ENCODE results near the gene EML5. TPM values are rescaled to one million over a fixed set of nuclear protein-coding genes. Genes with fewer than 3 reads are reported as not detected.
A peak's percentile ranks its signal among the peaks of the same experiment; 100 is the strongest.

Gene EML5
- total RNA-seq, 1 experiment from 2014 or later = 0.85 TPM

GRCh38 chr14:88792473-88793258 lies at the start of gene EML5 (continued):
- TF ChIP-seq, protein P1, sequence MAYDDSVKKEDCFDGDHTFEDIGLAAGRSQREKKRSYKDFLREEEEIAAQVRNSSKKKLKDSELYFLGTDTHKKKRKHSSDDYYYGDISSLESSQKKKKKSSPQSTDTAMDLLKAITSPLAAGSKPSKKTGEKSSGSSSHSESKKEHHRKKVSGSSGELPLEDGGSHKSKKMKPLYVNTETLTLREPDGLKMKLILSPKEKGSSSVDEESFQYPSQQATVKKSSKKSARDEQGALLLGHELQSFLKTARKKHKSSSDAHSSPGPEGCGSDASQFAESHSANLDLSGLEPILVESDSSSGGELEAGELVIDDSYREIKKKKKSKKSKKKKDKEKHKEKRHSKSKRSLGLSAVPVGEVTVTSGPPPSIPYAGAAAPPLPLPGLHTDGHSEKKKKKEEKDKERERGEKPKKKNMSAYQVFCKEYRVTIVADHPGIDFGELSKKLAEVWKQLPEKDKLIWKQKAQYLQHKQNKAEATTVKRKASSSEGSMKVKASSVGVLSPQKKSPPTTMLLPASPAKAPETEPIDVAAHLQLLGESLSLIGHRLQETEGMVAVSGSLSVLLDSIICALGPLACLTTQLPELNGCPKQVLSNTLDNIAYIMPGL (CRISPR knock-in tag; IDR thresholded peaks at IDR 0.05) = 0 out of 2 replicates have a peak, but pooled peaks have one; percentile 59
- TF ChIP-seq CREM (CRISPR knock-in tag; IDR thresholded peaks at IDR 0.05) (peak; percentile 69; the same call in 1 of the 2 replicates), NR1H2 (CRISPR knock-in tag; IDR thresholded peaks at IDR 0.05) (no peak), NR2C2 (CRISPR knock-in tag; IDR thresholded peaks at IDR 0.05) (0 out of 2 replicates have a peak, but pooled peaks have one; percentile 44), TEAD1 (CRISPR knock-in tag; IDR thresholded peaks at IDR 0.05) (peak; percentile 55; the same call in 1 of the 2 replicates), IRF2 (CRISPR knock-in tag; IDR thresholded peaks at IDR 0.05; ENCODE audit: borderline replicate concordance, low read depth) (no peak), MXD4 (CRISPR knock-in tag; IDR thresholded peaks at IDR 0.05; ENCODE audit: borderline replicate concordance) (no peak), ZBTB43 (CRISPR knock-in tag; IDR thresholded peaks at IDR 0.05) (no peak), ARID4B (CRISPR knock-in tag; IDR thresholded peaks at IDR 0.05; ENCODE audit: borderline replicate concordance) (no peak), STAT6 (CRISPR knock-in tag; conservative IDR thresholded peaks at IDR 0.05; ENCODE audit: low read depth) (no peak), GABPB1 (CRISPR knock-in tag; IDR thresholded peaks at IDR 0.05) (0 out of 2 replicates have a peak, but pooled peaks have one; percentile 15), KAT7 (CRISPR knock-in tag; IDR thresholded peaks at IDR 0.05; ENCODE audit: borderline replicate concordance) (no peak), ATF1 (CRISPR knock-in tag; IDR thresholded peaks at IDR 0.05) (0 out of 2 replicates have a peak, but pooled peaks have one; percentile 32), RELA (CRISPR knock-in tag; IDR thresholded peaks at IDR 0.05; ENCODE audit: borderline replicate concordance) (no peak), ZNF121 (CRISPR knock-in tag; IDR thresholded peaks at IDR 0.05) (no peak), E2F5 (CRISPR knock-in tag; IDR thresholded peaks at IDR 0.05) (peak; percentile 72; the same call in 1 of the 2 replicates), ZNF423 (CRISPR knock-in tag; IDR thresholded peaks at IDR 0.05) (0 out of 2 replicates have a peak, but pooled peaks have one; percentile 58), CDX4 (CRISPR knock-in tag; IDR thresholded peaks at IDR 0.05; ENCODE audit: borderline replicate concordance) (no peak)
- TF ChIP-seq, protein P2, sequence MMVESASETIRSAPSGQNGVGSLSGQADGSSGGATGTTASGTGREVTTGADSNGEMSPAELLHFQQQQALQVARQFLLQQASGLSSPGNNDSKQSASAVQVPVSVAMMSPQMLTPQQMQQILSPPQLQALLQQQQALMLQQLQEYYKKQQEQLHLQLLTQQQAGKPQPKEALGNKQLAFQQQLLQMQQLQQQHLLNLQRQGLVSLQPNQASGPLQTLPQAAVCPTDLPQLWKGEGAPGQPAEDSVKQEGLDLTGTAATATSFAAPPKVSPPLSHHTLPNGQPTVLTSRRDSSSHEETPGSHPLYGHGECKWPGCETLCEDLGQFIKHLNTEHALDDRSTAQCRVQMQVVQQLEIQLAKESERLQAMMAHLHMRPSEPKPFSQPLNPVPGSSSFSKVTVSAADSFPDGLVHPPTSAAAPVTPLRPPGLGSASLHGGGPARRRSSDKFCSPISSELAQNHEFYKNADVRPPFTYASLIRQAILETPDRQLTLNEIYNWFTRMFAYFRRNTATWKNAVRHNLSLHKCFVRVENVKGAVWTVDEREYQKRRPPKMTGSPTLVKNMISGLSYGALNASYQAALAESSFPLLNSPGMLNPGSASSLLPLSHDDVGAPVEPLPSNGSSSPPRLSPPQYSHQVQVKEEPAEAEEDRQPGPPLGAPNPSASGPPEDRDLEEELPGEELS (CRISPR knock-in tag; IDR thresholded peaks at IDR 0.05) = no peak
- TF ChIP-seq, protein P3, sequence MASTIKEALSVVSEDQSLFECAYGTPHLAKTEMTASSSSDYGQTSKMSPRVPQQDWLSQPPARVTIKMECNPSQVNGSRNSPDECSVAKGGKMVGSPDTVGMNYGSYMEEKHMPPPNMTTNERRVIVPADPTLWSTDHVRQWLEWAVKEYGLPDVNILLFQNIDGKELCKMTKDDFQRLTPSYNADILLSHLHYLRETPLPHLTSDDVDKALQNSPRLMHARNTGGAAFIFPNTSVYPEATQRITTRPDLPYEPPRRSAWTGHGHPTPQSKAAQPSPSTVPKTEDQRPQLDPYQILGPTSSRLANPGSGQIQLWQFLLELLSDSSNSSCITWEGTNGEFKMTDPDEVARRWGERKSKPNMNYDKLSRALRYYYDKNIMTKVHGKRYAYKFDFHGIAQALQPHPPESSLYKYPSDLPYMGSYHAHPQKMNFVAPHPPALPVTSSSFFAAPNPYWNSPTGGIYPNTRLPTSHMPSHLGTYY (CRISPR knock-in tag; IDR thresholded peaks at IDR 0.05) = no peak
